Neural cell (in vitro differentiated cells): Measurements from ENCODE around the gene ANAPC7. TPM values are rescaled to one million over a fixed set of nuclear protein-coding genes. Genes with fewer than 3 reads are reported as not detected.
"Not testable (repeated sequence)": the region's sequence is repeated elsewhere in the genome, so short reads cannot be mapped to it uniquely, and the experiment has no call there.

Experiments
- H2AFZ ChIP-seq: fragments of 200-600, 300-800 bp; sonication (generic), shearing (Covaris generic); 2 replicates; pipeline ENCODE4 v1.6.0; 2014; ENCODE audit warnings: low read depth, mild to moderate bottlenecking, antibody characterized with exemption, low read length, moderate library complexity
- H3F3A ChIP-seq: fragments of 200-600 bp; shearing (Covaris generic); 2 replicates; pipeline ENCODE4 v1.6.1; 2016; ENCODE audit warnings: mild to moderate bottlenecking, moderate library complexity, mixed read lengths, antibody characterized with exemption, low read length; ENCODE audit not compliant: insufficient read depth, poor library complexity, severe bottlenecking
- H3K27ac ChIP-seq: fragments of 200-600, 300-800 bp; sonication (generic), shearing (Covaris generic); 2 replicates; pipeline ENCODE4 v1.5.1; 2014; ENCODE audit warnings: mild to moderate bottlenecking, low read length, moderate library complexity
- H3K27me3 ChIP-seq: fragments of 300-800, 200-600 bp; sonication (generic), shearing (Covaris generic); 2 replicates; pipeline ENCODE4 v1.6.0; 2014; ENCODE audit warnings: mild to moderate bottlenecking, low read depth, low read length, moderate library complexity; ENCODE audit not compliant: insufficient read depth
- H3K36me3 ChIP-seq: fragments of 300-800, 200-600 bp; sonication (generic), shearing (Covaris generic); 2 replicates; pipeline ENCODE4 v1.5.1; 2014; ENCODE audit warnings: mild to moderate bottlenecking, antibody characterized with exemption, low read length, moderate library complexity; ENCODE audit not compliant: insufficient read depth
- H3K4me2 ChIP-seq: fragments of 300-800, 200-600 bp; sonication (generic), shearing (Covaris generic); 2 replicates; pipeline ENCODE4 v1.6.0; 2014; ENCODE audit warnings: mild to moderate bottlenecking, low read length
- H3K4me3 ChIP-seq: fragments of 300-800, 200-600 bp; sonication (generic), shearing (Covaris generic); 2 replicates; pipeline ENCODE4 v1.5.1; 2014; ENCODE audit warnings: mild to moderate bottlenecking, low read length, moderate library complexity
- H3K79me2 ChIP-seq: fragments of 200-600 bp; shearing (Covaris generic); replicated peaks from 2 replicates; pipeline ENCODE4 v1.6.0; 2014; ENCODE audit warnings: mild to moderate bottlenecking, low read length, moderate library complexity; ENCODE audit not compliant: insufficient read depth
- H3K9ac ChIP-seq: fragments of 300-800, 200-600 bp; sonication (generic), shearing (Covaris generic); 2 replicates; pipeline ENCODE4 v1.6.1; 2016; ENCODE audit warnings: mild to moderate bottlenecking, low read length, mixed read lengths
- H3K9me2 ChIP-seq: fragments of 200-600 bp; shearing (Covaris generic); 2 replicates; pipeline ENCODE4 v1.6.1; 2016; ENCODE audit warnings: mild to moderate bottlenecking, low read length, mixed read lengths; ENCODE audit not compliant: insufficient read depth
- H3K9me3 ChIP-seq: fragments of 200-600, 300-800 bp; sonication (generic), shearing (Covaris generic); 2 replicates; pipeline ENCODE4 v1.6.1; 2016; ENCODE audit warnings: mild to moderate bottlenecking, mixed run types, low read length, moderate library complexity, mixed read lengths
- H4K20me1 ChIP-seq: fragments of 200-600 bp; shearing (Covaris generic); 2 replicates; pipeline ENCODE4 v1.6.1; 2016; ENCODE audit warnings: mild to moderate bottlenecking, mixed run types; ENCODE audit not compliant: insufficient read depth
- CTCF ChIP-seq: fragments of 450-650 bp; IDR thresholded peaks from 2 replicates; pipeline ENCODE4 v1.5.1; 2014; ENCODE audit warnings: antibody characterized with exemption, mild to moderate bottlenecking, moderate library complexity; ENCODE audit not compliant: poor library complexity, severe bottlenecking
- EP300 ChIP-seq: fragments of 450-650 bp; conservative IDR thresholded peaks from 2 replicates; pipeline ENCODE4 v1.6.1; 2014; ENCODE audit warnings: antibody characterized with exemption, mild to moderate bottlenecking, moderate library complexity; ENCODE audit not compliant: poor library complexity, severe bottlenecking
- EZH2 ChIP-seq: fragments of 200-600, 300-800 bp; shearing (Covaris generic), sonication (generic); IDR thresholded peaks from 2 replicates; pipeline ENCODE4 v1.6.1; 2014; ENCODE audit warnings: antibody characterized with exemption, low read length, borderline replicate concordance, mild to moderate bottlenecking; ENCODE audit not compliant: insufficient read depth, poor library complexity, severe bottlenecking
- MXI1 ChIP-seq: fragments of 450-650 bp; conservative IDR thresholded peaks from 2 replicates; pipeline ENCODE4 v1.6.1; 2014; ENCODE audit warnings: antibody characterized with exemption, mild to moderate bottlenecking; ENCODE audit not compliant: poor library complexity, severe bottlenecking
- POLR2AphosphoS5 ChIP-seq: IDR thresholded peaks from 2 replicates; pipeline ENCODE4 v1.6.1; 2012
- RAD21 ChIP-seq: fragments of 450-650 bp; conservative IDR thresholded peaks from 2 replicates; pipeline ENCODE4 v1.6.1; 2014; ENCODE audit warnings: antibody characterized with exemption, mild to moderate bottlenecking, moderate library complexity
- SMC3 ChIP-seq: fragments of 450-650 bp; conservative IDR thresholded peaks from 2 replicates; pipeline ENCODE4 v1.6.1; 2014; ENCODE audit warnings: antibody characterized with exemption, mild to moderate bottlenecking, moderate library complexity; ENCODE audit not compliant: poor library complexity
- TAF1 ChIP-seq: IDR thresholded peaks from 2 replicates; pipeline ENCODE4 v1.6.1; 2012; ENCODE audit warnings: low read depth
- polyA plus RNA-seq: library from polyadenylated mRNA; depleted of rRNA; stranded (reverse); fragments of >200 nt; gene quantifications from 2 replicates; pipeline ENCODE4 v1.2.3, GENCODE V29; 2014
- TF ChIP-seq, protein P1 (sequence below): IDR thresholded peaks from 2 replicates; pipeline ENCODE4 v1.6.1; 2012; ENCODE audit warnings: borderline replicate concordance

The ANAPC7 gene
- polyA plus RNA-seq, 1 donor from 2014 or later: 92.8 TPM

- no peak overlapping the region for H2AFZ ChIP-seq
- H3K9me3 ChIP-seq: no peaks in the 10 kb centered on the region
- no peak overlapping the region for H3K9ac ChIP-seq
- no peak overlapping the region for H3K27ac ChIP-seq
- H3K4me3 ChIP-seq: no peak overlapping the region
- H3K9me2 ChIP-seq: no peaks in the 10 kb centered on the region
- no peak for TF ChIP-seq EZH2
- no peak for TF ChIP-seq CTCF
- TF ChIP-seq, protein P1, sequence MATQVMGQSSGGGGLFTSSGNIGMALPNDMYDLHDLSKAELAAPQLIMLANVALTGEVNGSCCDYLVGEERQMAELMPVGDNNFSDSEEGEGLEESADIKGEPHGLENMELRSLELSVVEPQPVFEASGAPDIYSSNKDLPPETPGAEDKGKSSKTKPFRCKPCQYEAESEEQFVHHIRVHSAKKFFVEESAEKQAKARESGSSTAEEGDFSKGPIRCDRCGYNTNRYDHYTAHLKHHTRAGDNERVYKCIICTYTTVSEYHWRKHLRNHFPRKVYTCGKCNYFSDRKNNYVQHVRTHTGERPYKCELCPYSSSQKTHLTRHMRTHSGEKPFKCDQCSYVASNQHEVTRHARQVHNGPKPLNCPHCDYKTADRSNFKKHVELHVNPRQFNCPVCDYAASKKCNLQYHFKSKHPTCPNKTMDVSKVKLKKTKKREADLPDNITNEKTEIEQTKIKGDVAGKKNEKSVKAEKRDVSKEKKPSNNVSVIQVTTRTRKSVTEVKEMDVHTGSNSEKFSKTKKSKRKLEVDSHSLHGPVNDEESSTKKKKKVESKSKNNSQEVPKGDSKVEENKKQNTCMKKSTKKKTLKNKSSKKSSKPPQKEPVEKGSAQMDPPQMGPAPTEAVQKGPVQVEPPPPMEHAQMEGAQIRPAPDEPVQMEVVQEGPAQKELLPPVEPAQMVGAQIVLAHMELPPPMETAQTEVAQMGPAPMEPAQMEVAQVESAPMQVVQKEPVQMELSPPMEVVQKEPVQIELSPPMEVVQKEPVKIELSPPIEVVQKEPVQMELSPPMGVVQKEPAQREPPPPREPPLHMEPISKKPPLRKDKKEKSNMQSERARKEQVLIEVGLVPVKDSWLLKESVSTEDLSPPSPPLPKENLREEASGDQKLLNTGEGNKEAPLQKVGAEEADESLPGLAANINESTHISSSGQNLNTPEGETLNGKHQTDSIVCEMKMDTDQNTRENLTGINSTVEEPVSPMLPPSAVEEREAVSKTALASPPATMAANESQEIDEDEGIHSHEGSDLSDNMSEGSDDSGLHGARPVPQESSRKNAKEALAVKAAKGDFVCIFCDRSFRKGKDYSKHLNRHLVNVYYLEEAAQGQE: no peak
- no peak for TF ChIP-seq POLR2AphosphoS5
- no peak for TF ChIP-seq MXI1
- TF ChIP-seq RAD21: no peak
- no peak for TF ChIP-seq TAF1
- no peak for TF ChIP-seq SMC3
- no peak for TF ChIP-seq EP300
- H3K27me3 ChIP-seq: no peaks in the 10 kb centered on the region
- no peaks in the 10 kb centered on the region for H3K79me2 ChIP-seq
- no peaks in the 10 kb centered on the region for H3F3A ChIP-seq
- H3K36me3 ChIP-seq: no peaks in the 10 kb centered on the region
- no peaks in the 10 kb centered on the region for H4K20me1 ChIP-seq
- no peak overlapping the region for H3K4me2 ChIP-seq
These were observed 24.3 kb downstream of the ANAPC7 start for GRCh38 chr12:110379197-110379596.

GRCh38 chr12:110378131-110378790 lies 25.2 kb downstream of the ANAPC7 start:
- H3K9ac ChIP-seq, H3F3A ChIP-seq, H3K4me3 ChIP-seq, H4K20me1 ChIP-seq, H3K9me2 ChIP-seq, H3K79me2 ChIP-seq, H3K27ac ChIP-seq, H3K36me3 ChIP-seq, H2AFZ ChIP-seq, H3K4me2 ChIP-seq, H3K27me3 ChIP-seq, H3K9me3 ChIP-seq: not testable (repeated sequence)
